Gastrocnemius medialis (tissue), 4 donors: ENCODE data around the gene MS4A15.

Experiments used
- POLR2A ChIP-seq, 2 donors: fragments of 450-650 bp; IDR thresholded peaks; one replicate each; pipeline ENCODE4 v1.6.1; 2017; ENCODE audit warnings: antibody characterized with exemption in 2 of 2, mild to moderate bottlenecking in 2 of 2, moderate library complexity in 2 of 2
- TF ChIP-seq, protein P1 (sequence below), 5 experiments: fragments of 450-650 bp in 3 of 5; fragments of 200-600 bp in 2 of 5; sonication (generic) in 2 of 5; IDR thresholded peaks in 4 of 5; conservative IDR thresholded peaks in 1 of 5; 1 replicate in 4 of 5; 2 replicates in 1 of 5; pipeline ENCODE4 v1.5.1; 2016 to 2019; ENCODE audit warnings: antibody characterized with exemption in 5 of 5, mild to moderate bottlenecking in 3 of 5, moderate library complexity in 3 of 5

DNA sequence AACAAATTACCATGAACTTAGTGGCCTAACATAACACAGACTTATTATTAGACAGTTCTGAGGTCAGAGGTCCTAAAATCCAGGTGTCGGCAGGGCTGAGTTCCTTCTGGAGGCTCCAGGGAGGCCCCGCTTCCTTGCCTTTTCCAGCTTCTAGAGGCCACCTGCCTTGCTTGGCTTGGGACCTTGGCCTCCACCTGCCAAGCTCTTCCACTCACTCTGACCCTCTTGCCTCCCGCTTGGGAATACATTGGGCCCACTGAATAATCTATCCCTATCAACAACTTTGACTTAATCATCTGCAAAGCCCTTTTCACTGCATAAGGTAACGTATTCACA, 25.3 kb downstream of the MS4A15 start:
- TF ChIP-seq, protein P1, sequence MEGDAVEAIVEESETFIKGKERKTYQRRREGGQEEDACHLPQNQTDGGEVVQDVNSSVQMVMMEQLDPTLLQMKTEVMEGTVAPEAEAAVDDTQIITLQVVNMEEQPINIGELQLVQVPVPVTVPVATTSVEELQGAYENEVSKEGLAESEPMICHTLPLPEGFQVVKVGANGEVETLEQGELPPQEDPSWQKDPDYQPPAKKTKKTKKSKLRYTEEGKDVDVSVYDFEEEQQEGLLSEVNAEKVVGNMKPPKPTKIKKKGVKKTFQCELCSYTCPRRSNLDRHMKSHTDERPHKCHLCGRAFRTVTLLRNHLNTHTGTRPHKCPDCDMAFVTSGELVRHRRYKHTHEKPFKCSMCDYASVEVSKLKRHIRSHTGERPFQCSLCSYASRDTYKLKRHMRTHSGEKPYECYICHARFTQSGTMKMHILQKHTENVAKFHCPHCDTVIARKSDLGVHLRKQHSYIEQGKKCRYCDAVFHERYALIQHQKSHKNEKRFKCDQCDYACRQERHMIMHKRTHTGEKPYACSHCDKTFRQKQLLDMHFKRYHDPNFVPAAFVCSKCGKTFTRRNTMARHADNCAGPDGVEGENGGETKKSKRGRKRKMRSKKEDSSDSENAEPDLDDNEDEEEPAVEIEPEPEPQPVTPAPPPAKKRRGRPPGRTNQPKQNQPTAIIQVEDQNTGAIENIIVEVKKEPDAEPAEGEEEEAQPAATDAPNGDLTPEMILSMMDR (IDR thresholded peaks at IDR 0.05 in 4 of 5, conservative IDR thresholded peaks at IDR 0.05 in 1 of 5) = no peak
- no peak for TF ChIP-seq POLR2A (IDR thresholded peaks at IDR 0.05)
